T1000 (cell line): Measurements from ENCODE around the gene KIF5B.
"Not testable (repeated sequence)": the region's sequence is repeated elsewhere in the genome, so short reads cannot be mapped to it uniquely, and the experiment has no call there.

ENCODE experiments used
- DNase-seq: peaks from one replicate; lab custom pipeline; 2025; ENCODE audit warnings: mixed read lengths; lab: John Stamatoyannopoulos, UW

KIF5B gene

DNA sequence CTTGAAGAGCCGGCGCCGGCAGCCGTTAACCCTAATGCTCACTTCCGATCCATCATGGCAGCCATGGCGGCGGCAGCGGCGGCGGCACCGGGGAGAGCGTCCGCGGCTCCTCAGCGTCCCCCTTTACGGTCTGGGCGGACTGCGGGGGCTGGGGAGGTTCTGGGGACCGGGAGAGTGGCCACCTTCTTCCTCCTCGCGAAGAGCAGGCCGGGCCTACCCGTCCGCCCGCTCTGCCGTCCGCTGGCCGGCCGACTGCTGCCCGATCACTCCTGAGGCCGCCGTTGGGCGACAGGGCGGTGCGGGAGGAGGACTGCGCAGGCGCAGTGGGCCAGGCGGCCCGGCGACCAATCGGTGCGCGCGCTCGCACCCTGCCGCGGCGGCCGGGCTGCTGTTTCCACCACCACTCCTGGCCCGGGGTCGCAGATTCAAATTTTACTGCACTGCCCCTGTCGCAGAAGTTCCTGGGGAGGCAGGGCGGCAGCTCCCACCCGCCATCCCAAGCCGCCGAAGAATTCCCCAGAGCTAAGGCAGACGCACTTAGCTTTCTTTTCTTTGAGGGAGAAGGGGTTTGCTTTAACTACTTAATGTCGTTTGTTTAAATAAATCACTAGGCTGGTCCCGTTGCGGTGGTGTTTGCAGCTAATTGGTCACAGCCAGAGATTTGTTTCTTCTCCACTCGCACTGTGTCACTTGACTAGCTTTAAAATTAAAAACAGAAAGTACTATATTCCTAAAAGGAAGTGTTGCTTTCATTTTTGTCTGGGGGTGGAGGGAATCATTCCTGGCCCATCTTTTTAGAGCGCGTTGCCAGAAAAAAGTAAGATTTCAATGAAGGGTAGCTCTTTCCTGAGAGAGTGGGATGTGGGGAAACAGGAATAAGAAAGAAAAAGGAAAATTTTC is at the start of gene KIF5B:
TSS of gene KIF5B (minus strand) at position 290 of the 900 bp plus-strand sequence. CDS start 452 bp downstream, outside the sequence.
- DNase-seq = peak; percentile 87

GRCh38 chr10:32105782-32106382 is 49.7 kb upstream of the KIF5B start:
- DNase-seq = no peak

GRCh38 chr10:32104622-32105509 is 48.6 kb upstream of the KIF5B start:
- peak; percentile 57 for DNase-seq

- no peak for DNase-seq
These were observed 48.0 kb upstream of the KIF5B start for GRCh38 chr10:32104181-32104580.

DNA sequence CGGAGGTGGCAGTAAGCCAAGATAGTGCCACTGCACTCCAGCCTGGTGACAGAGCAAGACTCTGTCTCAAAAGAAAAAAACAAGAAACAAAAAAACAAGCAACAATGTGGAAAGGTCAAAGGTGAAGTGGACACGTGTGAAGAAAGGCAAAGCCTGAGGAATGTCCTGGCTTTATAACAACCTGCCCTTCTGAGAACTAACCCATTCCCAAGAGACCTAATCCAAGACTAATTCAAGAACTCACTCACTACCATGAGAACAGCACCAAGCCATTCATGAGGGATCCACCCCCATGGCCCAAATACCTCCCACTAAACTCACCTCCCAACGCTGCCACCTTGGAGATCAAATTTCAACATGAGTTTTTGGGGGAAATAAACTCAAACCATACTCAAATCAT is 47.5 kb upstream of the KIF5B start:
- peak; percentile 59 for DNase-seq

- not testable (repeated sequence) for DNase-seq
These were observed 42.5 kb upstream of the KIF5B start for GRCh38 chr10:32098566-32099259.

DNA sequence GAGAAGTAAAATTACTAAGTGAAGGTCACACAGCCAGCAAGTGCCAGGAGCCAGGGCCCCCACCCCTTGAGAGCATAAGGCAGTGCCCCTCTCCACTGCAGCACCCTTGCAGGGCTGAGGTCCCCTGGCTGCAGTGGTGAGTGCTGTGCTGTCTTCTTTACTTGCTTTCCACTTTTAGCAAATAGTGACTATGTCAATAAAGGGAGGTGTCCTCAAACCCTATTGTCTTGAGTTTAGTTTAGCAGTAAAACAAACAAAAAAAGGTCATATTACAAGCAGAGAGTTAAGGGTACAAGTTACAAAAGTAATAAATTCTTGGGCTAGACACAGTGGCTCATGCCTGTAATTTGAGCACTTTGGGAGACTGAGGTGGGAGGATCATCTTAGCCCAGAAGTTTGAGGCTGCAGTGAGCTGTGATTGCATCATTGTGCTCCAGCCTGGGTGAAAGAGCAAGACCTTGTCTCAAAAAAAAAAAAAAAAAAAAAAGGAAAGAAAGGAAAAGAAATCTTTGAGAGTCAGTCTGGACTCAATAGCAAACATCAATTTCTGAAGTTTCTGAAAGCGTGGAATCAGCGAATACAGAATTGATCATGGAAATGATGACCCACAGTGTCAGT is 39.0 kb upstream of the KIF5B start:
- DNase-seq = no peak

- no peak for DNase-seq
These were observed 37.4 kb upstream of the KIF5B start for GRCh38 chr10:32093650-32094049.

- no peak for DNase-seq
These were observed 34.8 kb upstream of the KIF5B start for GRCh38 chr10:32091046-32091445.

DNA sequence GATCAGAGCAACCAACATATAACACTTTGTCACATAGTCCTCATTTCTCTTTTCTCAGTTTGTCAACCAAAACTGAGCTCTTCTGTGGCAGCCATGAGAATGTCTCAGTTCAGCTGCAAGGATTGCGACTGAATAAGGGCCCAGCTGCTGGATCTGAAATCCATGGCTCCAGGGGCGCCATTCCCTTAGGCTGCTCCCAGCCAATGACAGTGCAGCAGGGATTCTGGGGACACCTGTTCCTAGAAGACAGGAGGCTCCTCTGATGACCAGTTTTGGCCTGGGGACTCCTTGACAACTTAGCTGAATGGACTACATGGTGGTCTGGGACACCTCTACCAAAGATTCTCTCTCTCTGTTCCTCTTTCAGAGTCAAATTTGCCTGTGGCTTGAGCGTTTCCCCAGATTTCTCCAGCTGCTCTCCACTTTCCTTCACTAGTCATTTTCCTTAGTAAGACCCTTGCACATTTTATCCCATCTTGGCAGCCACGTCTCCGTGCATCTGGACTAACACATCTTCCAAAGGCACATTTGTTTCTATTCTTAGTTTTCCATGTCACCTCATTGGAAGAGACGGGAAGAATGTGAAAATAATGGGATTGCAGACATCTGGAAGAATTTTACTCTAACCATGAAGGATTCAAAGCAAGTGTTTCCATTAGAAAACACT is 28.1 kb upstream of the KIF5B start:
- DNase-seq = no peak

DNA sequence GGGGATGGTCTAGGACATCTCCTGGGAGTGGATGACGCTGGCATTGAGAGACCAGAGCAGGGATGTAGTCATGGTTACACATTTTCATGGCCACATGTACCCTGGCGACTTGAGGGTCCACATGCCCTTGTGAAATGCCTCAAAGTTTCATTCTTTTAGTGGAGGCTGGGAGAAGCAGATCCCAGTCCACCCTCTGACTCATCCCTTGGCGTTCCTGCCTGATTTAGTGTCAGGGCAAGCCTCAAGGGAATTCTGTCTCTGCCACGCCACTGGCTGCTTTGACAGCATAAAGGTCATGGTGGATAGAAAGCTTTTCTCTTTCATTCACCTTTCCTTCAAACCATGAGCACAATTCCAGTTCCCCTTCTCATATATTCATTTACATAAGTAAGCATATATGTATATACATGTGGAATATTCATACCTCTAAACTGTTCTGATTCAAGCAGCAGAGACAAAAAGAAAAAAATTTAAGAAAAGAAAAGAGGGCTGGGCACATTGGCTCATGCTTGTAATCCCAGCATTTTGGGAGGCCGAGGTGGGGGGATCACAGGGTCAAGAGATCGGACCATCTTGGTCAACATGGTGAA is 21.8 kb upstream of the KIF5B start:
- peak; percentile 90 for DNase-seq

GRCh38 chr10:32073659-32074058 is 17.4 kb upstream of the KIF5B start:
- no peak for DNase-seq

DNA sequence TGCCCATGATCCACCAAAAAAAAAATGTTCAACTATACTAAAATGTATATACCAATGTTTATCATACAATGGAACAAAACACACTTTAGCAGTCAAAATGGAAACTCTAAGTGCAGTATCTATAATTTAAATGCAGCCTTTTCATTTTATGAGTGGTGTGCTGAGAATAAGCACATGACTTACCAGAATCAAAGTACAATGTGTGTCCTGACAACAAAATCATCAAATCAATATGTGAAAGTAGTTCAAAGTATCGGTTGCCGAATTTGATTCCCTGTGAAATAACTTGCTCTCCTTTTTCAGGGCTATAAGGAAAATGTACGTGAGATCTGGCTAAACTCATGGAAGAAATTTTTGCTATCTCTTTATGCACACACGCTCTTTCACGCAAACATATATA is 16.9 kb upstream of the KIF5B start:
- DNase-seq = no peak

- DNase-seq = no peak
These were observed 16.0 kb upstream of the KIF5B start for GRCh38 chr10:32072025-32072800.

DNA sequence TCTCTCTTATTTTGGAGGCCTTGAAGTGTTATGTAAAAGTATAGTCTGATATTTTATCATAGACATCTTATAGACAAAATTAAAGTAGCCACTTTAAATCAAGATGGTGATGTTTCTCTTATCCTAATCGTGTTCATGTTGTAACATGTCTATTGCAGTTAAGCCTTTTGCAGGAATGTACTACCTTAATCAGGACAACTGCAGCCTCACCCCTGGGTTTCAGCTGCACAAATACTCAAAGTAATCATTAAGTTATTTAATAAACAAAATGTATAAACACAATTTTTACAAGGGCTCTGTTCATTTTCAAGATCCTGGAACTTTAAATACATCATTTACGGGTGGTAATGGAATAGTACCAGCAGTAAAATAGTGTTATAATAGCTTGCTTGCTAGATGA is 14.4 kb upstream of the KIF5B start:
- DNase-seq = no peak

DNA sequence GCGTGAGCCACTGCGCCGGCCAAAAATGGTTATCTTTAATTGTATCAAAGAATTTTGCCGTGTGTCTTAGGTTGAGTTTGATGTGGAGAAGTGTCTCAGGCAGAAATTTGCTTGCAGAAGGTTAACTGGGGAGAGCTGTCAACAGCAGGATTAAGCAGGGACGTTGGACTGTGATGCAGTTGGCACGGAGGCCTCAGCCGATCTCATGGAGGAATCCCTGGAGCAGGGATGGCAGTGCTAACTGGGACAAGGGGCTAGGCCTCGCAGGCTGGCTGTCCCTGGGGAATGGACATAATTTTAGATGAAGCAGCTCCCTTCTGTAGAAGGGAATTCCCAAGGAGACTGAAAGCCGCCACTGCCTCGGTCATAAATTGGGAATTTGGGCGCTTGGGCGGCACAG is 12.3 kb upstream of the KIF5B start:
- DNase-seq = no peak

DNA sequence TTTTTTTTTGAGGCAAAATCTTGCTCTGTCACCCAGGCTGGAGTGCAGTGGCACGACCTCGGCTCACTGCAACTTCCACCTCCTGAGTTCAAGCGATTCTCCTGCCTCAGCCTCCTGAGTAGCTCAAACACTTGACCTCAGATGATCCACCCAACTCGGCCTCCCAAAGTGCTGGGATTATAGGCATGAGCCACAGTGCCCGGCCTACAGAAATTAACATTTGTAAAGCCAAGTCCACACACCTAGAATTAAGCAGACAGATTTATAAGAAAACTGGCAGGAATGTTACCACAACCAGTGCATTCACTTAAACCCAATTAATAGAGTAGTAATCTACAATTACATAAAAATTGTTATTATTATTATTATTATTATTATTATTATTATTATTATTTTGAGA is 11.7 kb upstream of the KIF5B start:
- not testable (repeated sequence) for DNase-seq

GRCh38 chr10:32065856-32066255 is 9.6 kb upstream of the KIF5B start:
- DNase-seq = no peak

- DNase-seq = no peak
These were observed 5.2 kb upstream of the KIF5B start for GRCh38 chr10:32061440-32061839.

GRCh38 chr10:32060347-32060746 is 4.1 kb upstream of the KIF5B start:
- DNase-seq = no peak
